Measurements from ENCODE around the gene TBL2.
A peak's percentile ranks its signal among the peaks of the same experiment; 100 is the strongest.
"Not testable (repeated sequence)": the region's sequence is repeated elsewhere in the genome, so short reads cannot be mapped to it uniquely, and the experiment has no call there.

The TBL2 gene

GRCh38 chr7:73593207-73594045 is 15.0 kb upstream of the TBL2 start:
- WGBS, 2 experiments, result 85 to 89% methylated on average over 14 of the region's 14 CpGs

GRCh38 chr7:73586911-73587310 is 8.5 kb upstream of the TBL2 start:
- Histone ChIP-seq H3K4me1 (ENCODE audit: control insufficient read depth, insufficient read depth, low read length) (no peaks in the 10 kb centered on the region), H3K9me3 (ENCODE audit: control insufficient read depth, low read length) (no peaks in the 10 kb centered on the region), H3K4me3 (ENCODE audit: insufficient read depth, low read depth, low read length) (no peak overlapping the region), H3K36me3 (ENCODE audit: control insufficient read depth, insufficient read depth, low read length) (no peaks in the 10 kb centered on the region), H3K27me3 (ENCODE audit: control insufficient read depth, insufficient read depth, low read length, poor library complexity, severe bottlenecking) (peaks cover 2% of the 10 kb centered on the region), H3K27ac (ENCODE audit: insufficient read depth, low read depth, low read length, poor library complexity, severe bottlenecking) (no peak overlapping the region)
- 92% methylated on average over 12 of the region's 12 CpGs for WGBS, 2 experiments

More at GRCh38 chr7:73593207-73594045, 15.0 kb upstream of the TBL2 start:
- Histone ChIP-seq H3K4me3 (ENCODE audit: insufficient read depth, low read depth, low read length) (no peak overlapping the region), H3K4me1 (ENCODE audit: control insufficient read depth, insufficient read depth, low read length) (peaks cover 3% of the 10 kb centered on the region), H3K36me3 (ENCODE audit: control insufficient read depth, insufficient read depth, low read length) (no peaks in the 10 kb centered on the region), H3K9me3 (ENCODE audit: control insufficient read depth, low read length) (no peaks in the 10 kb centered on the region), H3K27me3 (ENCODE audit: control insufficient read depth, insufficient read depth, low read length, poor library complexity, severe bottlenecking) (no peaks in the 10 kb centered on the region), H3K27ac (ENCODE audit: insufficient read depth, low read depth, low read length, poor library complexity, severe bottlenecking) (no peak overlapping the region)

- H3K4me1 ChIP-seq (ENCODE audit: control insufficient read depth, insufficient read depth, low read length), result no peaks in the 10 kb centered on the region
- WGBS, 2 experiments, result 75 to 78% methylated on average over 2 of the region's 2 CpGs
- no peaks in the 10 kb centered on the region for H3K36me3 ChIP-seq (ENCODE audit: control insufficient read depth, insufficient read depth, low read length)
- H3K9me3 ChIP-seq (ENCODE audit: control insufficient read depth, low read length), result no peaks in the 10 kb centered on the region
- H3K27me3 ChIP-seq (ENCODE audit: control insufficient read depth, insufficient read depth, low read length, poor library complexity, severe bottlenecking), result peaks cover 5% of the 10 kb centered on the region
- no peak overlapping the region for H3K4me3 ChIP-seq (ENCODE audit: insufficient read depth, low read depth, low read length)
- no peak overlapping the region for H3K27ac ChIP-seq (ENCODE audit: insufficient read depth, low read depth, low read length, poor library complexity, severe bottlenecking)
Observed at GRCh38 chr7:73585196-73585595, 6.8 kb upstream of the TBL2 start.

- Histone ChIP-seq H3K27me3 (ENCODE audit: control insufficient read depth, insufficient read depth, low read length, poor library complexity, severe bottlenecking) (peaks cover 5% of the 10 kb centered on the region), H3K36me3 (ENCODE audit: control insufficient read depth, insufficient read depth, low read length) (no peaks in the 10 kb centered on the region), H3K4me3 (ENCODE audit: insufficient read depth, low read depth, low read length) (no peak overlapping the region), H3K27ac (ENCODE audit: insufficient read depth, low read depth, low read length, poor library complexity, severe bottlenecking) (no peak overlapping the region), H3K4me1 (ENCODE audit: control insufficient read depth, insufficient read depth, low read length) (peaks cover under 1% of the 10 kb centered on the region), H3K9me3 (ENCODE audit: control insufficient read depth, low read length) (no peaks in the 10 kb centered on the region)
- 89 to 93% methylated on average over 6 of the region's 6 CpGs for WGBS, 2 experiments
Observed at GRCh38 chr7:73582664-73583202, 4.4 kb upstream of the TBL2 start.

- not testable (repeated sequence) for H3K27me3 ChIP-seq (ENCODE audit: control insufficient read depth, insufficient read depth, low read length, poor library complexity, severe bottlenecking)
Observed at GRCh38 chr7:73581006-73581405, 2.6 kb upstream of the TBL2 start.

GRCh38 chr7:73577627-73578341 is 595 bp downstream of the TBL2 start:
- Histone ChIP-seq H3K27ac (ENCODE audit: insufficient read depth, low read depth, low read length, poor library complexity, severe bottlenecking) (peak overlapping the region; percentile 75), H3K36me3 (ENCODE audit: control insufficient read depth, insufficient read depth, low read length) (peaks cover 21% of the 10 kb centered on the region), H3K4me3 (ENCODE audit: insufficient read depth, low read depth, low read length) (peak overlapping the region; percentile 99), H3K27me3 (ENCODE audit: control insufficient read depth, insufficient read depth, low read length, poor library complexity, severe bottlenecking) (peaks cover 5% of the 10 kb centered on the region), H3K9me3 (ENCODE audit: control insufficient read depth, low read length) (no peaks in the 10 kb centered on the region), H3K4me1 (ENCODE audit: control insufficient read depth, insufficient read depth, low read length) (peaks cover 4% of the 10 kb centered on the region)
- WGBS, 2 experiments, result 27 to 28% methylated on average over 32 of the region's 32 CpGs

More at GRCh38 chr7:73581006-73581405, 2.6 kb upstream of the TBL2 start:
- H3K4me3 ChIP-seq (ENCODE audit: insufficient read depth, low read depth, low read length); H3K9me3 ChIP-seq (ENCODE audit: control insufficient read depth, low read length); H3K36me3 ChIP-seq (ENCODE audit: control insufficient read depth, insufficient read depth, low read length); H3K4me1 ChIP-seq (ENCODE audit: control insufficient read depth, insufficient read depth, low read length); H3K27ac ChIP-seq (ENCODE audit: insufficient read depth, low read depth, low read length, poor library complexity, severe bottlenecking): not testable (repeated sequence)
- 84 to 90% methylated on average over 9 of the region's 9 CpGs for WGBS, 2 experiments

- H3K36me3 ChIP-seq (ENCODE audit: control insufficient read depth, insufficient read depth, low read length), result peaks cover 51% of the 10 kb centered on the region
Observed at GRCh38 chr7:73573791-73574190, 4.6 kb downstream of the TBL2 start.

GRCh38 chr7:73573276-73573675 is 5.1 kb downstream of the TBL2 start:
- H3K4me3 ChIP-seq (ENCODE audit: insufficient read depth, low read depth, low read length), result no peak overlapping the region
- H3K4me1 ChIP-seq (ENCODE audit: control insufficient read depth, insufficient read depth, low read length), result peaks cover 4% of the 10 kb centered on the region
- peaks cover 51% of the 10 kb centered on the region for H3K36me3 ChIP-seq (ENCODE audit: control insufficient read depth, insufficient read depth, low read length)
- H3K27ac ChIP-seq (ENCODE audit: insufficient read depth, low read depth, low read length, poor library complexity, severe bottlenecking), result no peak overlapping the region
- no peaks in the 10 kb centered on the region for H3K27me3 ChIP-seq (ENCODE audit: control insufficient read depth, insufficient read depth, low read length, poor library complexity, severe bottlenecking)
- WGBS, 2 experiments, result 94 to 95% methylated on average over 9 of the region's 9 CpGs
- no peaks in the 10 kb centered on the region for H3K9me3 ChIP-seq (ENCODE audit: control insufficient read depth, low read length)

More at GRCh38 chr7:73573791-73574190, 4.6 kb downstream of the TBL2 start:
- Histone ChIP-seq H3K27ac (ENCODE audit: insufficient read depth, low read depth, low read length, poor library complexity, severe bottlenecking) (no peak overlapping the region), H3K9me3 (ENCODE audit: control insufficient read depth, low read length) (no peaks in the 10 kb centered on the region), H3K4me1 (ENCODE audit: control insufficient read depth, insufficient read depth, low read length) (peaks cover 4% of the 10 kb centered on the region), H3K4me3 (ENCODE audit: insufficient read depth, low read depth, low read length) (no peak overlapping the region), H3K27me3 (ENCODE audit: control insufficient read depth, insufficient read depth, low read length, poor library complexity, severe bottlenecking) (no peaks in the 10 kb centered on the region)
- 97% methylated on average over 11 of the region's 11 CpGs for WGBS, 2 experiments

GRCh38 chr7:73572767-73573186 is 5.6 kb downstream of the TBL2 start:
- Histone ChIP-seq H3K27me3 (ENCODE audit: control insufficient read depth, insufficient read depth, low read length, poor library complexity, severe bottlenecking) (no peaks in the 10 kb centered on the region), H3K4me3 (ENCODE audit: insufficient read depth, low read depth, low read length) (no peak overlapping the region), H3K36me3 (ENCODE audit: control insufficient read depth, insufficient read depth, low read length) (peaks cover 51% of the 10 kb centered on the region), H3K27ac (ENCODE audit: insufficient read depth, low read depth, low read length, poor library complexity, severe bottlenecking) (no peak overlapping the region), H3K4me1 (ENCODE audit: control insufficient read depth, insufficient read depth, low read length) (peaks cover 4% of the 10 kb centered on the region), H3K9me3 (ENCODE audit: control insufficient read depth, low read length) (no peaks in the 10 kb centered on the region)
- 95 to 96% methylated on average over 6 of the region's 6 CpGs for WGBS, 2 experiments

GRCh38 chr7:73570977-73571376 is 7.4 kb downstream of the TBL2 start:
- Histone ChIP-seq H3K4me1 (ENCODE audit: control insufficient read depth, insufficient read depth, low read length) (no peaks in the 10 kb centered on the region), H3K9me3 (ENCODE audit: control insufficient read depth, low read length) (no peaks in the 10 kb centered on the region), H3K27ac (ENCODE audit: insufficient read depth, low read depth, low read length, poor library complexity, severe bottlenecking) (no peak overlapping the region), H3K27me3 (ENCODE audit: control insufficient read depth, insufficient read depth, low read length, poor library complexity, severe bottlenecking) (no peaks in the 10 kb centered on the region), H3K36me3 (ENCODE audit: control insufficient read depth, insufficient read depth, low read length) (peaks cover 51% of the 10 kb centered on the region), H3K4me3 (ENCODE audit: insufficient read depth, low read depth, low read length) (no peak overlapping the region)
- WGBS, 2 experiments, result 96% methylated on average over 10 of the region's 10 CpGs

Data from ectodermal cell (in vitro differentiated cells).